ENCODE measurements around the gene RAMP3.

RAMP3 gene

GRCh38 chr7:45219801-45220435 is 62.3 kb downstream of the RAMP3 start:
- TF ChIP-seq, protein P1, sequence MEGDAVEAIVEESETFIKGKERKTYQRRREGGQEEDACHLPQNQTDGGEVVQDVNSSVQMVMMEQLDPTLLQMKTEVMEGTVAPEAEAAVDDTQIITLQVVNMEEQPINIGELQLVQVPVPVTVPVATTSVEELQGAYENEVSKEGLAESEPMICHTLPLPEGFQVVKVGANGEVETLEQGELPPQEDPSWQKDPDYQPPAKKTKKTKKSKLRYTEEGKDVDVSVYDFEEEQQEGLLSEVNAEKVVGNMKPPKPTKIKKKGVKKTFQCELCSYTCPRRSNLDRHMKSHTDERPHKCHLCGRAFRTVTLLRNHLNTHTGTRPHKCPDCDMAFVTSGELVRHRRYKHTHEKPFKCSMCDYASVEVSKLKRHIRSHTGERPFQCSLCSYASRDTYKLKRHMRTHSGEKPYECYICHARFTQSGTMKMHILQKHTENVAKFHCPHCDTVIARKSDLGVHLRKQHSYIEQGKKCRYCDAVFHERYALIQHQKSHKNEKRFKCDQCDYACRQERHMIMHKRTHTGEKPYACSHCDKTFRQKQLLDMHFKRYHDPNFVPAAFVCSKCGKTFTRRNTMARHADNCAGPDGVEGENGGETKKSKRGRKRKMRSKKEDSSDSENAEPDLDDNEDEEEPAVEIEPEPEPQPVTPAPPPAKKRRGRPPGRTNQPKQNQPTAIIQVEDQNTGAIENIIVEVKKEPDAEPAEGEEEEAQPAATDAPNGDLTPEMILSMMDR (IDR thresholded peaks at IDR 0.05; ENCODE audit: insufficient read depth, low read length, poor library complexity, severe bottlenecking), result no peak
- H3K4me3 ChIP-seq (replicated peaks; ENCODE audit: low read depth, low read length), result no peak overlapping the region
- no peak for DNase-seq (ENCODE audit: extremely low read depth, insufficient read length)
- H3K36me3 ChIP-seq (ENCODE audit: control insufficient read depth, insufficient read depth, low read length), result no peaks in the 10 kb centered on the region
- H3K27me3 ChIP-seq (replicated peaks; ENCODE audit: control insufficient read depth, insufficient read depth, low read length), result no peaks in the 10 kb centered on the region

- Histone ChIP-seq H3K36me3 (ENCODE audit: control insufficient read depth, insufficient read depth, low read length) (no peaks in the 10 kb centered on the region), H3K27me3 (replicated peaks; ENCODE audit: control insufficient read depth, insufficient read depth, low read length) (no peaks in the 10 kb centered on the region), H3K4me3 (replicated peaks; ENCODE audit: low read depth, low read length) (no peak overlapping the region)
- TF ChIP-seq, protein P1 (IDR thresholded peaks at IDR 0.05; ENCODE audit: insufficient read depth, low read length, poor library complexity, severe bottlenecking), result no peak
- no peak for DNase-seq (ENCODE audit: extremely low read depth, insufficient read length)
Measured at GRCh38 chr7:45220846-45221618, 63.4 kb downstream of the RAMP3 start.

GRCh38 chr7:45221896-45222604 is 64.5 kb downstream of the RAMP3 start:
- H3K4me3 ChIP-seq (replicated peaks; ENCODE audit: low read depth, low read length), result no peak overlapping the region
- no peaks in the 10 kb centered on the region for H3K27me3 ChIP-seq (replicated peaks; ENCODE audit: control insufficient read depth, insufficient read depth, low read length)
- DNase-seq (ENCODE audit: extremely low read depth, insufficient read length), result no peak
- no peaks in the 10 kb centered on the region for H3K36me3 ChIP-seq (ENCODE audit: control insufficient read depth, insufficient read depth, low read length)
- TF ChIP-seq, protein P1 (IDR thresholded peaks at IDR 0.05; ENCODE audit: insufficient read depth, low read length, poor library complexity, severe bottlenecking), result no peak

DNA sequence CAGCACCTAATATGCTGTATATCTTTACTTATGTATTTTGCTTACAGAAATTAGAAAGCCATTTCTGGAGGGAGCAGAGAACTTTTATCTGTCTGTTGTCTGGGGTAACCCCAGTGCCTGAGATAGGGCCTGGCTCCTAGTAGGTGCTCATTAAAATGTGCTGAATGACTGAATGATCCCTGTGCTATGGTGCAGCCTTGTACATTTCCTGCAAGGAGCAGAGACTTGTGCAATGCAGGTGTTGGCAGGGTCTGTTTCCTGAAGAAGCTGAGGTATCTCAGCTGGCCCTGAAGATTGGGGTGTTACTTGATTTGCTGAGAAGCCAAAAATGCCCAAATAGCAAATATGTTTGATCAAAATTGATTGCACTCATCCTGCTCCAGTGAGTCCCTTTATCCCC is 65.5 kb downstream of the RAMP3 start:
- H3K36me3 ChIP-seq (ENCODE audit: control insufficient read depth, insufficient read depth, low read length), result no peaks in the 10 kb centered on the region
- H3K4me3 ChIP-seq (replicated peaks; ENCODE audit: low read depth, low read length), result no peak overlapping the region
- TF ChIP-seq, protein P1 (IDR thresholded peaks at IDR 0.05; ENCODE audit: insufficient read depth, low read length, poor library complexity, severe bottlenecking), result no peak
- no peaks in the 10 kb centered on the region for H3K27me3 ChIP-seq (replicated peaks; ENCODE audit: control insufficient read depth, insufficient read depth, low read length)
- no peak for DNase-seq (ENCODE audit: extremely low read depth, insufficient read length)

DNA sequence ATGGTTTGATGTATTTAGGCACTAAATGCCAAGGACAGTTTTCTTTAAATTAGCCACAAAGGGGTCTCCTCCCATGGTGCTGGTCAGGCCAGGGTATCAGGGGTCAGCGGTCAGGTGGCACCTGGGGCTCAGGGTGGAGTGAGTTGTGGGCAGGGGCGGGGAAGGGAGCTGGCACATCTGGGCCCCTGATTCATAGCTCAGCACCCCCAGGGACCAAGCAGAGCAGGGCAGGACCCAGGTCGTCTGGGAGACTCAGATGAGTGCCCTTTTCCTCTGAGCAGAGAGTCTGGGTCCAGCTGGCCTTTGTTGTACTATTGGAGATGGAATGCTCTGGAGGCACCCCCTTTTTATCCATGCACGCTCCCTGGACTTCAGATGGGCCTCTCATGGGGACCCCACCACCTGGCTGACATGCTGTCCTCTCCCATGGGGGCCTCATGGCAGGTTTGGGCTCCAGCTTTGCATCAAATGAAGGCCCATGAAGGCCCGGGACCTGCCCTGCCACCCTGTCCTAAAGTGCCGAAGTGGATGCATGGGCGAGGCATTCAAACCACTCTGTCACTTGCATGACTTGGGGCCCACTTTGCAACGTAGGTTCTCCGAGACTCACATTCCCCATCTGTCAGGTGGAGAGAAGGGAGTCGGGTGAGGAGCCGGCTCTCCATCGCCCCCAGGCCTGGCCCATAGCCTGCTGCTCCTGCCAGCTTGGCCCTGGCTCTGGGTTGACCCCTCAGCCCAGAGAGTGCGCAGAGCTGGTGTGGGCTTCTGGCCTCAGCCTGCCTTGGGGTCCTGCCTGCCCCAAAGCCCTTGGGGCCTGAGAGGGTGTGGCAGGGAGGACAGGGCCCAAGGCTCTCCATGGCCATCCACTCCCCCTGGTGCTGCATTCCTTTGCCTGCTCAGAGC is 66.4 kb downstream of the RAMP3 start:
- no peak for DNase-seq (ENCODE audit: extremely low read depth, insufficient read length)
- Histone ChIP-seq H3K27me3 (replicated peaks; ENCODE audit: control insufficient read depth, insufficient read depth, low read length) (no peaks in the 10 kb centered on the region), H3K36me3 (ENCODE audit: control insufficient read depth, insufficient read depth, low read length) (no peaks in the 10 kb centered on the region), H3K4me3 (replicated peaks; ENCODE audit: low read depth, low read length) (no peak overlapping the region)
- TF ChIP-seq, protein P1 (IDR thresholded peaks at IDR 0.05; ENCODE audit: insufficient read depth, low read length, poor library complexity, severe bottlenecking), result no peak

Data from GM06990 (cell line).